ENCODE data around the gene SCGB1D1.

SCGB1D1 gene

DNA sequence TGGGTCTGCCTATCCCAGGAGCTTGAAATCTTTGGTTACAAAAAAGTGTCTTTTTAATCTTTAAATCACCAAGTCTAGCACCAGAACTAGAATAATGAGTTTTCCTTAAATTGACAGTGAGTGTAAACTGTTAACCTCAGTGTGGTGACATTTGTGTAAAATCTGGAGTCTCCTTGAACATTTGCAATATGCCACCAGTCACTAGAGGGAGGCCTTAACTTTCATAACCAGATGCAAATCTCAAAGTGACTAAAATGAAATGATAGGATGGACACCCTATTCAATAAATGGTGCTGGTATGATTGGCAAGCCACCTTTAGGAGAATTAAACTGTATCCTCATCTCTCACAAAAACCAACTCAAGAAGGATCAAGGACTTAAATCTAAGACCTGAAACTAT is 43.7 kb downstream of the SCGB1D1 start:
- no peak for DNase-seq (ENCODE audit: low read depth in 2 of 2)

DNA sequence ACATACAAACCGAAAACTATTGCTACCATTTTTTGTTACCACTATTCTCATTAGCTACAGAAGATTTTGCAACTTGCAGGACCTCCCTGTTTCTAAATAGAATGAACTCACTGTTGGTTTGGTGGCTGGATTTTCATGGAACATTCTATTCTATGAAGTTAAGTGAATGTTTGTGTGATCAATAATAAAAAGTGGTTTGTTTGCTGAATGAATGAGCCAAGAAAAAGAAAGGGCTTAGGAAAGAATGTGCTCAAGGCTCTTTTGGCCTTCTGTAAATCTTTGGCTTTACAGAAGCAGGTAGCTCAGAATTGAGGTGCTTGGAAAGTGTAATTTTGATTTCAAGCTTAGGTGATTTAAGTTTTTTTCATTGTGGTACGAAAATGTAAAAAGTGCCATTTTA is 46.2 kb downstream of the SCGB1D1 start:
- DNase-seq (ENCODE audit: low read depth in 2 of 2) = no peak

DNA sequence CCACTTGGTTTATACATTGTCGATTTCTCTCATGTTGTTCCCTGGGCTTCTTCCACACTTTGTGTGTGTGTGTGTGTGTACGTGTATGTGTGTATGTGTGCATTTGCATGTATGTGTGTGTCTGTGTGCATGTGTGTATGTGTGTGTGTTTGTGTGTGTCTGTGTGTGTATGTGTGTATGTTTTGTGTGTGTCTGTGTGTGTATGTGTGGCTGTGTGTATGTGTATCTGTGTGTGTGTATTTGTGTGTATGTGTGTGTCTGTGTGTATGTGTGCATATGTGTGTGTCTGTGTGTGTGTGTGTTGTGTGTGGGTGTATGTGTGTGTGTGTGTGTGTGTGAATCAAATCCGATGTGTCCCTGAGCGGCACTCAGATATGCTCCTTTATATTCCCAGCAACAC is 47.5 kb downstream of the SCGB1D1 start:
- no peak for DNase-seq (ENCODE audit: low read depth in 2 of 2)

DNA sequence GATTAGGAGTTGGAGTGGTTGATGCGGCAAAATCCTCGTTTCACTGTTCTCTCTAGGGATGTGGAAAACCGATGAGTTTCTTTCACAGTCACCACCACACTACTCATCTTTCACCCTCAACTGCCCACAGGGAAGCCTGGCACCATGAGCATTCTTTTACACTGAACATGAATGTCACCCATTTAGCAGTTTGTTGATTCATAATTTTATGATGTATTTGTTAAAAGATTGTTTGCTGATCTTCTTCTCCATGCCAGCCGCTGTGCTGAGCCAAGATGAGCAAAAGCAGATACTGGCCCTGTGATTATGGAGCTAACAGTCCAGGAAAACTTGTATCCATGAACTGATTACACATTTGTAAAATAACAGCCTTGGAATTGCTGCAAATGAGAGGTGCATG is 48.1 kb downstream of the SCGB1D1 start:
- DNase-seq (ENCODE audit: low read depth in 2 of 2) = no peak

DNA sequence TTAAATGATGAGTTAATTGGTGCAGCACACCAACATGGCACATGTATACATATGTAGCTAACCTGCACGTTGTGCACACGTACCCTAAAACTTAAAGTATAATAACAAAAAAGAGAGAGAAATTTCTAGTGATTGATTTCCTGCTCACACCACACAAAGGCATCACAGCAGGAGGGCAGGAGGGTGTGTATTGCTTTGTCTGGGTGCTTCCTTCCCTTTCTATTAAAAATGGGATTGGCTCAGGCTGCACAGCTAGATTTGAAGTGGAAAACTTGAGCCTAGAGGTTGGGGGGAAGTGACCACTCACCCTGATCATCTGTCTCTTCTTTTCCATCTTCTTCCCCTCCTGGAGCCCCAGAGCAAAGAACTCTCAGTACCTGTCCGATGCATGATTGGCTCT is 51.1 kb downstream of the SCGB1D1 start:
- no peak for DNase-seq (ENCODE audit: low read depth in 2 of 2)

DNA sequence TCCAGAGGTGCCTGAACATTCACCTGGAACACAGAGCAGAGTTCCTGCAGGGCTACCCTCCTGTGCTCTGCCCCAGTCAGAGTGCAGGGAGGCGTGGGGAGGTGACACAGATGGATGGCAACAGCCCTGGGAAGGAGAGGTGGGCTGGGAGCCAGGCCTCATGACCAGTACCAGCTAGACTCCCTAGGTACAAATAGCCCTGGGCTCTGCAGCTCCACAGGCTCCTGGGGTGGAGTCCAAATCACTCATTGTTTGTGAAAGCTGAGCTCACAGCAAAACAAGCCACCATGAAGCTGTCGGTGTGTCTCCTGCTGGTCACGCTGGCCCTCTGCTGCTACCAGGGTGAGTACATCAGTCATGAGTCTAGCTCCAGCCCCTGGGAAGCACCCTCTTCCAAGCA is 52.0 kb downstream of the SCGB1D1 start, which contains the start of gene SCGB1D2:
Gene SCGB1D2 (plus strand): TSS at position 219 of the 400 bp plus-strand sequence. CDS start 69 bp downstream, at position 288.
- DNase-seq (ENCODE audit: low read depth in 2 of 2) = no peak

All from stimulated activated CD8-positive, alpha-beta memory T cell treated with anti-CD3 and anti-CD28 coated beads, Interleukin-7, amount 100 ng/mL, for 4 hours (primary cell).